GM19043 (cell line): ENCODE data around the gene NKAIN2.
"Not testable (repeated sequence)": the region's sequence is repeated elsewhere in the genome, so short reads cannot be mapped to it uniquely, and the experiment has no call there.

Experiments used
- ATAC-seq: cut with Tn5 transposase; IDR thresholded peaks from one replicate; pipeline ENCODE4 v1.9.1; 2021; ENCODE audit warnings: low read depth; ENCODE audit not compliant: unreplicated experiment

Gene NKAIN2

GRCh38 chr6:124536842-124537191 lies 733.2 kb downstream of the NKAIN2 start:
- ATAC-seq = no peak

DNA sequence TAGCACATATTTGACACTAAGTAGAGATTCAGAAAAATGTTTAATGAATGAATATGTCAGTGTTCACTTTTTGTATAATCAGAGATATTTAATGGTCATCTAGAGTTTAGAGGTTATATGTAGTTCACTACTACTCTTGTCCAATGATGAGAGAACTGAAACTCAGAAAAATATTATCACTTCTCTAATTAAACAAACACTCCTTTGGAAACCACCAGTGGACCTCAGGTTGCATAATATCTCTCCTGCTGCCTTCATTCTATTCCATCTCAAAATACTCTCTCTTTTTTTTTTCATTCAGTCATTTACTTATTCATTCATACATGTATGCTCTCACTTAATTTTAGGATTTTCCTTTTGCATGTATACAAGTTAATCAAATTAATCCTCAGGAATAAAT lies 735.4 kb downstream of the NKAIN2 start:
- ATAC-seq = no peak

GRCh38 chr6:124541573-124541972 lies 737.9 kb downstream of the NKAIN2 start:
- no peak for ATAC-seq

DNA sequence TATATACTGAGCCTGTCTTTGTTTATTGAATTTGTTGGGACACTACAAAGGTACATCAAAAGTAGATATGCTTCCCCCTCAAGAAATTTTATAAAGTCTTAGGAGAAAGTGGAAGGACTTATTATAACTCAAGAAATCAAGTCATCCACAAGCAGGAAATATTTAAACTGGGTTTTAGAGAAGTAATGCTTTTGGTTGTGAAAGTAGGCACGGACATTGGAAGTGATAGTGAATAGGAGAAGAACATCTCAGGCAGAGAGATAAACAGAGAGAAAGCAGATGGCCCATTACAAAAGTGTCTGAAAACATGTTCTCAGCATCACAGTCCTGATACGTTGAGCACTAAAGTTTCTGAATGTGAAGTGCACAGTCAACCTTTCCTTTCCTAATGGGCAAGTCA lies 742.9 kb downstream of the NKAIN2 start:
- ATAC-seq = no peak

- no peak for ATAC-seq
These were observed 748.1 kb downstream of the NKAIN2 start for GRCh38 chr6:124551711-124552233.

GRCh38 chr6:124557873-124558272 lies 754.2 kb downstream of the NKAIN2 start:
- no peak for ATAC-seq

GRCh38 chr6:124560078-124560477 lies 756.4 kb downstream of the NKAIN2 start:
- not testable (repeated sequence) for ATAC-seq

GRCh38 chr6:124560873-124561567 lies 757.4 kb downstream of the NKAIN2 start:
- ATAC-seq = no peak

DNA sequence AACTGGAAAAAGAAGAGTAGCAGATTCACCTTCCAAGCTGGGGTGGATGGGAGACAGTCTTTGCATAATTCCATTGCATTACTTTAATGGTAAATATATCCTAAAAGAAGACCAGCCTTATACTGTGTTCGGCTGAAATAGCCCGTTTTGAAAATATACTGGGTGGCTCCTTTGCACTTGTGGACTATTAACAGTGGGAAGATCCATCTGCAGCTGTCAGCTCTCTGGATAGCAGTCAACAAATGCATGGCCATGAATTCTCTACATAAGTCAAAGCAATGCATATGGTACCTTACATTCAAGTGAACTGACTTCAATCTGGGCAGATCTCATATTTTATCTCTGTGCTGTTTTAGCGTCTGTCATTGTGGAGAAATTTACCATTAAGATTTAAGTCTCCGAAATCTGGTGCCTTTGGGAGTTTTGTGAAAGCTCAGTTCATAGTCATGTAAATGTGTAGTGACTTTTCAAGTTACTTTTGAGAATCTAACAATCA lies 758.0 kb downstream of the NKAIN2 start:
- ATAC-seq = no peak

DNA sequence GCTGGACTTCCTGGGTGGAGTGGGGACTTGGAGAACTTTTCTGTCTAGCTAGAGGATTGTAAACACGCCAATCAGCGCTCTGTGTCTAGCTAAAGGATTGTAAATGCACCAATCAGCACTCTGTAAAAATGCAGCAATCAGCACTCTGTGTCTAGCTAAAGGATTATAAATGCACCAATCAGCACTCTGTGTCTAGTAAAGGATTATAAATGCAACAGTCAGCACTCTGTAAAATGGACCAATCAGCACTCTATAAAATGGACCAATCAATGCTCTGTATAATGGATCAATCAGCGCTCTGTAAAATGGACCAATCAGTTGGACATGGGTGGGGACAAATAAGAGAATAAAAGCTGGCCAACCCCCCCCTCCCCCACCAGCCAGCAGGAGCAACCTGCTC lies 760.5 kb downstream of the NKAIN2 start:
- ATAC-seq = not testable (repeated sequence)

GRCh38 chr6:124567401-124567800 lies 763.7 kb downstream of the NKAIN2 start:
- no peak for ATAC-seq

DNA sequence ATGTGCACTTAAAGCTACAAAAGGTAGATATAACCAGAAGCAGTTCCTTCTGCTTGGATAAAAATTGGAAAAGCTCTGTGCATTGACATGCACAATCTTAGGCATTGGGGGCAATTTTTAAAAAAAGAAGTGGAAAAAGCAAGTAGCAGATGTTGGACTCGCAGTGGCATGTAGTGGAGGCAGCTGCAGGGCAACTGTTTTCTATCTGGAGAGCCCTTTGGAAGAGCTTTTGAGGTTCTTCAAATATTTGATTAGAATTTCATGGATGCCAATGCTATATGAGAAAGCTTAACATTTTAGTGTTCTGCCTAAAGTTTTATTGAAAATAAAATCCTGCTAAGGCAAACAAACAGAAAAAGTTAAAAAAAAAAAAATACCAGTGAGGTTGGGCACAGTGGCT lies 770.3 kb downstream of the NKAIN2 start:
- ATAC-seq = no peak

DNA sequence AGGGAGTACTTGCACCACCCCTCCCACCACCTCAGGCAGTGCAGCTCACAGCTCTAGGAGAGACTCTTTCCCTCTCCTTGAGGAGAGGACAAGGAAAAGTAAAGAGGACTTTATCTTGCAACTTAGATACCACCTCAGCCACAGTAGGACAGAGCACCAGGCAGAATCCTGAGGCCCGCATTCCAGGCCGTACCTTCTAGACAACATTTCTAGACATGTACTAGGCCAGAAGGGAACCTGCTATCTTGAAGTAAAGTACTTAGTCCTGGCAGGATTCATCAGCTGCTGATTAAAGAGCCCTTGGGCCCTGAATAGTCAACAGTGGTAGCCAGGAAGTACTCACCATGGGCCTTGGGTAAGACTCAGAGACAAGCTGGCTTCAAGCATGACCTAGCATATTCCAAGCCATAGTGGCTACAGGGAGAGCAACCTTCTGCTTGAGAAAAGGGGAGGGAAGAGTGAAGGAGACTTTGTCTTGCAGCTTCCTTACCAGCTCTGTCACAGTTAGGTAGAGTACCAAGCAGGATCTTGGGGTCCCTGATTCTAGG lies 774.1 kb downstream of the NKAIN2 start:
- ATAC-seq = no peak

DNA sequence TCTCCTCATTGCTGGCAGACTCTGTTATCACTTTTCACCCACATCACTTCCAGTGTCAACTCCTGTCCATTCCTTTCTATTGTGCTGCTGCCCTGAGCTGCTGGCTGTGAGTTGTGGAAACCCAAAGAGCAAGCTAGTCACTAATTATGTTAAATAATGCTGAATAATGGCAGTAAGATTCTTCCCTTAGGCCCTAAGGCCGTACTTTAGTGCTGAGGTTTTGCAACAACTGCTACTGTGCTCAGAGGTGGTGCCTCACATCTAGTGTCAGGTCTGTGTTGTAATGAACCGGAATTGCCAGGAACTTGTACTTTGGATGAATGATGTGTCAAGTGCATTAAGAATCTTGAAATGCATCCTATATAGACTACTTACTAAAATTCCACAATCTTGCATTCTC lies 786.3 kb downstream of the NKAIN2 start:
- no peak for ATAC-seq

DNA sequence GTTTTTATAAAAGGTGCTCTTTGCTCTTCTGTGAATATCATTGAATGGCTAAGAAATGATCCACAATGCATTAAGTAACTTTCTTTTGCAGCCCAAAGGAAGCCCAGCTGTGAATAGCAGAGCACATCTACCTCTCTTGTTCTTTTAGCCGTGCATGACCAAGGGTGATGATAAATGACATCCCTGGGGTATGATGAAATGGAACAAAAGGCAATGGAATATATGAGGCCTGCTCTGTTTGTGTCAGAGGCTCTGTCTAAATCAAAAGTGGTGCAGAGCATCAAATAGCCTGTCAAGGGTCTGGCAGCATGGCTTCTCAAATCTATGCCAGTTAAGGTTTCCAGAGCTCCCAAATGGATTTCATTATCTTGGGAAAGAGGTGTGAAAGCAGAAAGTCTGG lies 796.0 kb downstream of the NKAIN2 start:
- ATAC-seq = no peak

DNA sequence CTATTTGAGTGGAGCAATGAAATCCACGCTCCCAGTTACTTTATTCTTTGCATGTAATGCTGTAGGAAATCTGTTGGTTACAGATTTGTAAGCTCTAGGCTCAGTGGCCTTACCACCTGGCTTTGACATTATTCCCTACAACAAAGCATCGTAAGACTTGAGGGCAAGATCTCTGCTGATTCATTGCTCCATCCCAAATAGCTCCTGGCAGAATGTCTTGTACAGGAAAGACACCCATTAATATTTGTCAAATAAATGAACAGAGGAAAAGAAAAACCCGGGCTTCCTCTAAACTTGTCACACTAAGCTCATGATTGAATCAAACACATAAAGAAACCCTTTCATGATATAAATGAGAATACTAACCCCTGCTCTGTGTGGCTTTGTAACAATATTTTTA lies 801.1 kb downstream of the NKAIN2 start:
- no peak for ATAC-seq

GRCh38 chr6:124607119-124607627 lies 803.5 kb downstream of the NKAIN2 start:
- no peak for ATAC-seq

DNA sequence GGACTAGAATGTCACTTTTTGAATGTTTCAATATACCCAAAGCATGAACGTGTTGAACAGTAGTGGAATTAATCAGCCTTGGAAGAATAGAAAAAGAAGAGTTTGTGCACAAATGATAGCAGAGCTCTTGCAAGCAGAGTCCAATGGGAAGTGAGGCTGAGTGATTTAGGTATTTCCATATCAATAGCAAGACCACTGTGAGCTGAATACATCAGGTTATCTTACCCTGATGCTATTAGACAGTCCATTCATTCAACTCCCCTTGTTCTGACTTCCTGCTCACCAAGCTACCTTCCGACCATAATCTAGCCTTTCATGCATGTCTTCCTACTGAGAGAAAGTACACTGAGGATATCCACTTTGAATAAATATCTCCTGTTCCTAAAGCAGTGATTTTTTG lies 809.4 kb downstream of the NKAIN2 start:
- ATAC-seq = no peak

DNA sequence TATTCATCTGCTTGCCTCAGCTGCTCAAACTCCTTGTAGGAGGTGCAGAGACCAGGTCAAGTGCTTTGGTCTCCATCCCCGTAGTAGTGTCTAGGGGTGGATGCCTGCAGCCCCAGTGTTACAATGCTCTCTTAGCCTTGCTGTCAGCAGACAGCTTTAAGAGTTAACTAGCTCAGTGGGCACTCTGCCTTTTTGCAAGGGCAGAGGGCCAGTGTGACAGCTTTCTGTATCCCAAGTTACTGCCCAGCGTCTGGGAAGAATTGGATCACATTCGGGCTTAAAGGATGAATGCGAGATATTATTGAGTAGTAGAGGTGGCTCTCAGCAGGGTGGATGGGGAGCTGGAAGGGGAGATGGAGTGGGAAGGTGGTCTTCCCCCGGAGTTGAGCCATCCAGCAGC lies 818.7 kb downstream of the NKAIN2 start:
- ATAC-seq = no peak

GRCh38 chr6:124633655-124634054 lies 830.0 kb downstream of the NKAIN2 start:
- no peak for ATAC-seq

GRCh38 chr6:124640432-124640831 lies 836.8 kb downstream of the NKAIN2 start:
- no peak for ATAC-seq

DNA sequence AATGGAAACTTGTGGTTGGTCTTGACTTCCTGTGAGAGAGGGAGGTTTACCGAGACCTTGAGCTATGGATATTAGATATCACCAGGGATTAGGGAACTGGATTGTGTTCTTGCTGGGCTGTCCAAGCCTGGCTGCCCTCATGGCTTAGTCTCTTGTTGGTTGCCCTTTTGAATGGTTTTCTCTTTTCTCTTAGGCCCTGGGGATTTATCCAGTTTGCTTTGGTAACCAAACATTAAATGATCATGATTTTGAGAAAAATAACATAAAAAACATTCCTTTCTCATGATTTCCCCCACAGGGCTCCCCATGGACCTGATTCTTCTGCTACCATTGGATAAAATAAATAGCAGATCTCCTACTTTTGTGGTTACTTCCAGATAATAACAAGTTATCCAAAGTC lies 852.2 kb downstream of the NKAIN2 start:
- ATAC-seq = no peak
